RWPE2 (cell line): ENCODE results near the gene WTAP.

Source experiments
- ATAC-seq: fragments of 200-7000 bp; cut with Tn5 transposase; 3 replicates; pipeline ENCODE4 v1.9.1; 2021; ENCODE audit warnings: low read depth
- DNase-seq: peaks from one replicate; pipeline ENCODE4 v3.0.0-alpha.2; 2020; ENCODE audit warnings: low spot score
- H3K27ac ChIP-seq: fragments of 450-650 bp; 2 replicates; pipeline ENCODE4 v1.5.1; 2017; ENCODE audit warnings: mild to moderate bottlenecking; ENCODE audit not compliant: poor library complexity, severe bottlenecking
- H3K27me3 ChIP-seq: fragments of 250-450 bp; sonication (Bioruptor Pico); 2 replicates; pipeline ENCODE4 v1.5.1; 2021; ENCODE audit warnings: mild to moderate bottlenecking, moderate library complexity; ENCODE audit not compliant: insufficient read depth, poor library complexity, severe bottlenecking
- H3K36me3 ChIP-seq: fragments of 250-450 bp; sonication (Bioruptor Pico); 2 replicates; pipeline ENCODE4 v1.5.1; 2020; ENCODE audit warnings: low read depth, mild to moderate bottlenecking, moderate library complexity
- H3K4me1 ChIP-seq: fragments of 250-450 bp; sonication (Bioruptor Pico); 2 replicates; pipeline ENCODE4 v1.5.1; 2021; ENCODE audit warnings: mild to moderate bottlenecking, moderate library complexity; ENCODE audit not compliant: insufficient read depth, poor library complexity, severe bottlenecking
- H3K4me3 ChIP-seq: fragments of 250-450 bp; sonication (Bioruptor Pico); 2 replicates; pipeline ENCODE4 v1.5.1; 2021; ENCODE audit warnings: mild to moderate bottlenecking, moderate library complexity; ENCODE audit not compliant: severe bottlenecking
- H3K9me3 ChIP-seq: fragments of 250-450 bp; sonication (Bioruptor Pico); 2 replicates; pipeline ENCODE4 v1.5.1; 2021; ENCODE audit warnings: mild to moderate bottlenecking, moderate library complexity; ENCODE audit not compliant: severe bottlenecking
- CTCF ChIP-seq: fragments of 450-650 bp; IDR thresholded peaks from one replicate; pipeline ENCODE4 v1.5.1; 2017; ENCODE audit warnings: mild to moderate bottlenecking, moderate library complexity; ENCODE audit not compliant: poor library complexity, severe bottlenecking

The WTAP gene

DNA sequence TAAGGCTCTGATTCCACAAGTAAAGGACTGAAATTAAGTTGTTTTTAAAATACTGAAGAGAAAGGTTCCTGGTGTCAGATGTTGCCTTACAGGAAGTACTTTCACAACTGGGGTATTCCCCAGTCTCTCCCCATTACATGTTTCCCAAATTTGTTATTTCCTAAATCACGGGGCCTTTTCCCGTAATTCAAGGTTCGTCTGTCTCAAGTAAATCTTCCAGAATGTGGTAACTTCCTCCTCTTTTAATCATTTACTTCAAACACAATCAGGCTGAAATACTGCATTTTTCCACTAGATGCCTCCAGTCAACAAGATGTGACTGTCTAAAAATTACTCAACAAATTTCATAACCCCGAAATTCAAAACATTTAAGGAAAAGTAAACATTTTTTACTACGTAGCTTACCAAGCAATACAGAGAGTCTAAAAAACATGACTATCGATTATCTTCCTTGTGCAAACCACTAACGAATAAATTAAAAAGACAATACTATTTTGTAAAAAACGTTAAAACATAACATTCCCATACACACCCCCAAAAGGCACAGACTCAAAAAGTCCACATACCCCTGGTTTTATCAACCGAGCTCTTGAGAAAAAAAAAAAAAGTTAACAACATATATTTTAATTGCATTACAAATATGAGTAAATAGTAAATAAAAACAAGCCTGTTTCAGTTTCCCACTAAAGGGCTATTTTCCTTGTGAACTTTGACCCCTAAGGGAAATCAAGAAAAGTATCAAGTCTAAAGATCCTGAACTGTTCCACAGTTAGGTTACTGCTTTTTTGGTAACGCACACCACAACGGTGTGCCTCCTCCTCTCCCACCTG is 36.0 kb upstream of the WTAP start:
- H3K27ac ChIP-seq: peak overlapping the region; percentile 67
- peaks cover 11% of the 10 kb centered on the region for H3K4me1 ChIP-seq
- peak overlapping the region; percentile 77 for H3K4me3 ChIP-seq
- ATAC-seq (no peak), DNase-seq (no peak)
- TF ChIP-seq CTCF: peak; percentile 95
- peaks cover 27% of the 10 kb centered on the region for H3K36me3 ChIP-seq
- H3K27me3 ChIP-seq: no peaks in the 10 kb centered on the region
- H3K9me3 ChIP-seq: no peaks in the 10 kb centered on the region

GRCh38 chr6:159691963-159692287 is 35.4 kb upstream of the WTAP start:
- Histone ChIP-seq H3K4me3 (peak overlapping the region; percentile 77), H3K27ac (peak overlapping the region; percentile 67), H3K4me1 (peaks cover 11% of the 10 kb centered on the region), H3K36me3 (peaks cover 22% of the 10 kb centered on the region), H3K27me3 (no peaks in the 10 kb centered on the region), H3K9me3 (no peaks in the 10 kb centered on the region)
- TF ChIP-seq CTCF: no peak
- no peak for ATAC-seq
- DNase-seq: no peak

DNA sequence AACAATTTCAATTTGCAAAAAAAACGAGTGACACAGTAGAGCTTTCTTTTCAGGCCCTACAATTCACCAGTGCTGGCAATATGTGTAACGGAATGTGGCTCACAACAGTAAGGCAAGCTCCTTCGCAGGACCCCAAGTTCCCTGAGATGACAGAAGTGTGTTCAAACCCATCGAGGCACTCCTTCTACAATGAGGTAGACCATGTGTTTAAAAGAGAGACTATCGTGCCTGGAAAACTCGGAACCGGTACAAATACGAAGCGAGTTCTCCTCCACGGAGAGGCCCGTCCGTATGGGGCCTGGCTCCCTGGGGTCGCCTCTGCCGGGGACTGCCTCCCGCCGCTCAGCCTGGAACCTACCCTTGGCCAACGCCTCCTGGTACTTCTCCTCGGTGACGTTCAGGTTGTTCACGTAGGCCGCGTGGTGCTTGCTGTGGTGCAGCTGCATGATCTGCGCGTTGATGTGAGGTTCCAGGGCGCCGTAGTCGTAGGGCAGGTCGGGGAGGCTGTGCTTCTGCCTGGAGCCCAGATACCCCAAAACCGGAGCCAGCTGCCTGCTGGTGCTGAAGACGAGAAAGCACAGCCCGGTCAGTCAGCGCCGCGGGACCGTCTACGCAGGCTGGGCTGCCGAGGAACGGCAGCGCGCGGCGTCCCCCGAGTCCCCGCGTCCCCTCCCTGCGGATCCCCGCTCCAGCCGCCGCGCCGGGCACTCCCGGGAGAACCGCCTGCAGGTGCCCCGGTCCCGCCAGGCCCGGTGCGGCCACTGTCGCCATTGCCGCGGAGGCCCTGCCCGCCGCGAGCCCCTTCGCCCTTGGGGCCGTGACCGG is 34.8 kb upstream of the WTAP start:
- DNase-seq (peak; percentile 72), ATAC-seq (peak; percentile 50)
- Histone ChIP-seq H3K36me3 (peaks cover 16% of the 10 kb centered on the region), H3K27ac (peak overlapping the region; percentile 67), H3K4me1 (peaks cover 11% of the 10 kb centered on the region), H3K27me3 (no peaks in the 10 kb centered on the region), H3K9me3 (no peaks in the 10 kb centered on the region), H3K4me3 (peak overlapping the region; percentile 77)
- TF ChIP-seq CTCF: no peak

DNA sequence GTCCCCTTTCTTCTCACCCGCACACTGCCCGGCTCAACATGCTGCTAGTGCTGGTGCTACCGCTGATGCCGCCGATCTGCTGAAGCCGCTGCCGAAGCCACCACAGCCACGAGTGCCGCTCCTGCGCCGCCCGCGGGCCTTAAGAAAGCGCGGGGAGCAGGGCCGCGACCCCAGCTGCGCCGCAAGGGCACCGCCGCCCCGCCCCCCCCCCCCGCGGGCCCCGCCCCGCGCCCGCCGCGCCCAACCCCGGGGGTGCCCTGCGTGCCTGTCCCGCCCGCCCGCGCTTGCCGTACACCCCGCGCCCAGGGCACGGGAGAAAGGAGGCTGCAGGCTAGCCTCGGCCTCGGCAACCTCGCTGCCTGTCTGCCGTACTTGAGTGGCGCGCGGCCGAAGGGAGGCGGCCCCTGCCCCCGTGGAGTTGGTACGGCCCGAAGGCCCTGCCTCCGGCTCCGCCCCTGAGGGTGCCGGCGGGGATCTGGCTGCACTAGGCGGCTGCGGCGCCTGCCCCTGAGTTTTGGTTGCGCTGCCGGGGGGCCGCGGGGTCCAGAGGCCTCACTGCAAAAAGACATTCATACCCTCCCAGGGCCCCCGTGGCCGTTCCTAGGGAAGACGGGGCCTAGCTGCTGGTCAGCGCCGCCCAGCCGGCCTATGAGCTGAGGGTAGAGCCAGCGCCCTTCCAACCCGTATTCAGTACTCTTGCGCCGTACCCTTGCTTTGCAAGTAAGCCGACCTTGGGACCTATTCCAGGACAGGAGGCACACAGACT is 34.0 kb upstream of the WTAP start, which contains the start of gene SOD2:
SOD2 (minus strand) TSS at position 114 of the 766 bp plus-strand sequence; CDS start at position 40, 74 bp downstream.
- DNase-seq (peak; percentile 79), ATAC-seq (peak; percentile 77)
- TF ChIP-seq CTCF: no peak
- H3K36me3 ChIP-seq: peaks cover 10% of the 10 kb centered on the region
- H3K27me3 ChIP-seq: no peaks in the 10 kb centered on the region
- H3K4me1 ChIP-seq: peaks cover 11% of the 10 kb centered on the region
- no peaks in the 10 kb centered on the region for H3K9me3 ChIP-seq
- H3K27ac ChIP-seq: peak within 1 kb of the TSS; percentile 67
- peak within 1 kb of the TSS; percentile 77 for H3K4me3 ChIP-seq
